Liver (tissue), 9 donors: Measurements from ENCODE around the gene TMEM255B. TPM values are rescaled to one million over a fixed set of nuclear protein-coding genes. Genes with fewer than 3 reads are reported as not detected.

Experiments
- DNase-seq: peaks from one replicate; pipeline ENCODE4 v3.0.0-alpha.2; 2017; ENCODE audit warnings: low spot score
- H3K27ac ChIP-seq, 2 donors: one replicate each; pipeline ENCODE4 v1.7.0; 2013; ENCODE audit warnings: inconsistent platforms in 2 of 2, low read length in 2 of 2, control low read depth in 1 of 2, low read depth in 1 of 2, mild to moderate bottlenecking in 1 of 2
- H3K27me3 ChIP-seq, 4 donors: one replicate each; pipeline versions ENCODE4 v1.6.1 to v1.7.0; 2013; ENCODE audit warnings: low read length in 3 of 4, inconsistent platforms in 1 of 4, mild to moderate bottlenecking in 1 of 4, moderate library complexity in 1 of 4; ENCODE audit not compliant: control insufficient read depth in 4 of 4, insufficient read depth in 4 of 4
- H3K36me3 ChIP-seq, 4 donors: one replicate each; pipeline versions ENCODE4 v1.6.1 to v1.7.0; 2013; ENCODE audit warnings: low read length in 3 of 4, mild to moderate bottlenecking in 3 of 4, low read depth in 1 of 4, moderate library complexity in 1 of 4; ENCODE audit not compliant: control insufficient read depth in 4 of 4, insufficient read depth in 3 of 4
- H3K4me1 ChIP-seq, 4 donors: one replicate each; pipeline versions ENCODE4 v1.6.1 to v1.7.0; 2013; ENCODE audit warnings: low read length in 3 of 4, mild to moderate bottlenecking in 3 of 4, moderate library complexity in 1 of 4; ENCODE audit not compliant: control insufficient read depth in 4 of 4, insufficient read depth in 4 of 4
- H3K4me3 ChIP-seq, 3 donors: one replicate each; pipeline versions ENCODE4 v1.6.1 to v1.7.0; 2013; ENCODE audit warnings: low read length in 3 of 3, control low read depth in 1 of 3, low read depth in 1 of 3, mild to moderate bottlenecking in 1 of 3
- H3K9ac ChIP-seq, 2 donors: one replicate each; pipeline ENCODE4 v1.7.0; 2013; ENCODE audit warnings: low read length in 2 of 2, mild to moderate bottlenecking in 2 of 2, moderate library complexity in 2 of 2, control low read depth in 1 of 2, low read depth in 1 of 2
- H3K9me3 ChIP-seq, 4 donors: one replicate each; pipeline versions ENCODE4 v1.6.1 to v1.7.0; 2013; ENCODE audit warnings: low read length in 3 of 4; ENCODE audit not compliant: control insufficient read depth in 4 of 4
- ATF3 ChIP-seq: IDR thresholded peaks from 2 replicates; pipeline ENCODE4 v1.6.1; 2016; ENCODE audit warnings: antibody characterized with exemption
- CTCF ChIP-seq: fragments of 150-350 bp; IDR thresholded peaks from 2 replicates; pipeline ENCODE4 v1.5.1; 2017; ENCODE audit warnings: improper control_type of control experiment, low read depth, low read length; ENCODE audit not compliant: missing input control
- EGR1 ChIP-seq, 2 donors: IDR thresholded peaks; 2 replicates each; pipeline ENCODE4 v1.6.1; 2016 to 2018; ENCODE audit warnings: antibody characterized with exemption in 2 of 2, low read depth in 2 of 2
- FOXA1 ChIP-seq: IDR thresholded peaks from 2 replicates; pipeline ENCODE4 v1.6.1; 2016; ENCODE audit warnings: antibody characterized with exemption
- FOXA2 ChIP-seq: IDR thresholded peaks from 2 replicates; pipeline ENCODE4 v1.6.1; 2016; ENCODE audit warnings: antibody characterized with exemption
- GABPA ChIP-seq, 2 donors: IDR thresholded peaks in 1 of 2; conservative IDR thresholded peaks in 1 of 2; 2 replicates each; pipeline ENCODE4 v1.6.1; 2016; ENCODE audit warnings: antibody characterized with exemption in 2 of 2, mild to moderate bottlenecking in 1 of 2, moderate library complexity in 1 of 2
- HNF4A ChIP-seq, 2 donors: conservative IDR thresholded peaks; 2 replicates each; pipeline ENCODE4 v1.6.1; 2016; ENCODE audit warnings: antibody characterized with exemption in 2 of 2, mild to moderate bottlenecking in 2 of 2
- HNF4G ChIP-seq: IDR thresholded peaks from 2 replicates; pipeline ENCODE4 v1.6.1; 2016; ENCODE audit warnings: antibody characterized with exemption
- JUND ChIP-seq, 2 donors: IDR thresholded peaks; 2 replicates each; pipeline ENCODE4 v1.6.1; 2016; ENCODE audit warnings: antibody characterized with exemption in 2 of 2
- NR2F2 ChIP-seq: IDR thresholded peaks from 2 replicates; pipeline ENCODE4 v1.6.1; 2016; ENCODE audit warnings: antibody characterized with exemption
- RAD21 ChIP-seq, 2 donors: IDR thresholded peaks; 2 replicates each; pipeline ENCODE4 v1.6.1; 2016; ENCODE audit warnings: antibody characterized with exemption in 2 of 2, mild to moderate bottlenecking in 2 of 2
- REST ChIP-seq: IDR thresholded peaks from 2 replicates; pipeline ENCODE4 v1.6.1; 2016; ENCODE audit warnings: antibody characterized with exemption, mild to moderate bottlenecking
- RXRA ChIP-seq, 2 donors: IDR thresholded peaks; 2 replicates each; pipeline ENCODE4 v1.6.1; 2017 to 2018; ENCODE audit warnings: antibody characterized with exemption in 2 of 2, mild to moderate bottlenecking in 1 of 2
- SP1 ChIP-seq: IDR thresholded peaks from 2 replicates; pipeline ENCODE4 v1.6.1; 2018; ENCODE audit warnings: antibody characterized with exemption, mild to moderate bottlenecking
- TAF1 ChIP-seq: conservative IDR thresholded peaks from 2 replicates; pipeline ENCODE4 v1.6.1; 2016; ENCODE audit warnings: antibody characterized with exemption, mild to moderate bottlenecking
- YY1 ChIP-seq: IDR thresholded peaks from 2 replicates; pipeline ENCODE4 v1.6.1; 2016; ENCODE audit warnings: antibody characterized with exemption, mild to moderate bottlenecking
- WGBS: extraction: QIAGEN DNeasy Blood & Tissue Kit; methylation state at CpG from one replicate; pipeline ENCODE4 v1.1.7; 2013; 5-methylcytosine and 5-hydroxymethylcytosine counted together
- polyA plus RNA-seq, 2 donors: library from polyadenylated mRNA; stranded (reverse) in 1 of 2; unstranded in 1 of 2; fragments of 200-250 nt in 1 of 2; fragments of >200 nt in 1 of 2; fragmentation: Nextera tagmentation in 1 of 2; extraction: Ambion mirVana in 1 of 2; gene quantifications; one replicate each; pipeline versions ENCODE4 v1.2.1 to v1.2.3, GENCODE V29; 2013 to 2015
- total RNA-seq, 2 donors: library from RNA; depleted of rRNA; stranded (reverse); fragments of >200 nt; gene quantifications; one replicate each; pipeline ENCODE4 v1.2.3, GENCODE V29; 2014
- TF ChIP-seq, protein P1 (sequence below): IDR thresholded peaks from 2 replicates; pipeline ENCODE4 v1.6.1; 2016; ENCODE audit warnings: antibody characterized with exemption
- TF ChIP-seq, protein P2 (sequence below): IDR thresholded peaks from 2 replicates; pipeline ENCODE4 v1.6.1; 2016; ENCODE audit warnings: antibody characterized with exemption
- donor health status: healthy.
- donor health status: healthy.
- donor health status: healthy.
- donor health status: healthy.
- donor health status: healthy.

The TMEM255B gene
- total and polyA plus RNA-seq, 4 donors: 0.37 to 8.6 (median 3.5) TPM

DNA sequence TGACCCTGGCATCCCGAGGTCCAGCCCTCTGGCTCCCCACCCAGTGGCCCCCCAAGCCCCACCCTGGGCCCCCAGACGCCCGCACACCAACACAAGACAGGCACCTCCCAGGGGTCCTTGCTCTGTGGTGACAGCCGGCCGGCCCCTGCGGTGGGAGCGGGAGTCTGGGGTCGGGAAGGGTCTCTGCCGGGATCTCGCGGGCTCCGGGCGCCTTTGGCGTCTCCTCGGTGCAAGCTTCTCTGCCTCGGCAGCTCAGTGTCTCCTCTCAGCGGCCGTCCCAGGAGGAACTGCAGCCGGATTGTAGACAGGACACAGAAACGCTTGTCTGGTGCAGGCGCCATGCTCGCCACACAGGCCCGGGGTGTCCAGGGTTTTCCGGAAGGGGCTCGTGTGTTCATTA is 43.7 kb downstream of the TMEM255B start:
- no peak for TF ChIP-seq HNF4G
- no peak for TF ChIP-seq GABPA (IDR thresholded peaks at IDR 0.05 in 1 of 2, conservative IDR thresholded peaks at IDR 0.05 in 1 of 2)
- TF ChIP-seq FOXA1: no peak
- no peak for TF ChIP-seq ATF3
- no peak for TF ChIP-seq SP1
- TF ChIP-seq RXRA (IDR thresholded peaks at IDR 0.05): no peak
- no peak for TF ChIP-seq NR2F2
- no peak for TF ChIP-seq CTCF
- TF ChIP-seq REST: no peak
- no peak for TF ChIP-seq YY1
- TF ChIP-seq, protein P1, sequence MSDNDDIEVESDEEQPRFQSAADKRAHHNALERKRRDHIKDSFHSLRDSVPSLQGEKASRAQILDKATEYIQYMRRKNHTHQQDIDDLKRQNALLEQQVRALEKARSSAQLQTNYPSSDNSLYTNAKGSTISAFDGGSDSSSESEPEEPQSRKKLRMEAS: no peak
- no peak for TF ChIP-seq JUND (IDR thresholded peaks at IDR 0.05)
- no peak for TF ChIP-seq EGR1 (IDR thresholded peaks at IDR 0.05; ENCODE audit: low read depth in 2 of 2)
- TF ChIP-seq FOXA2: no peak
- TF ChIP-seq HNF4A (conservative IDR thresholded peaks at IDR 0.05): no peak
- no peak for TF ChIP-seq TAF1
- TF ChIP-seq, protein P2, sequence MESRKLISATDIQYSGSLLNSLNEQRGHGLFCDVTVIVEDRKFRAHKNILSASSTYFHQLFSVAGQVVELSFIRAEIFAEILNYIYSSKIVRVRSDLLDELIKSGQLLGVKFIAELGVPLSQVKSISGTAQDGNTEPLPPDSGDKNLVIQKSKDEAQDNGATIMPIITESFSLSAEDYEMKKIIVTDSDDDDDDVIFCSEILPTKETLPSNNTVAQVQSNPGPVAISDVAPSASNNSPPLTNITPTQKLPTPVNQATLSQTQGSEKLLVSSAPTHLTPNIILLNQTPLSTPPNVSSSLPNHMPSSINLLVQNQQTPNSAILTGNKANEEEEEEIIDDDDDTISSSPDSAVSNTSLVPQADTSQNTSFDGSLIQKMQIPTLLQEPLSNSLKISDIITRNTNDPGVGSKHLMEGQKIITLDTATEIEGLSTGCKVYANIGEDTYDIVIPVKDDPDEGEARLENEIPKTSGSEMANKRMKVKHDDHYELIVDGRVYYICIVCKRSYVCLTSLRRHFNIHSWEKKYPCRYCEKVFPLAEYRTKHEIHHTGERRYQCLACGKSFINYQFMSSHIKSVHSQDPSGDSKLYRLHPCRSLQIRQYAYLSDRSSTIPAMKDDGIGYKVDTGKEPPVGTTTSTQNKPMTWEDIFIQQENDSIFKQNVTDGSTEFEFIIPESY: no peak
- TF ChIP-seq RAD21 (IDR thresholded peaks at IDR 0.05): no peak
- Histone ChIP-seq H3K9me3 (no peaks in the 10 kb centered on the region), H3K27ac (no peak overlapping the region), H3K9ac (no peak overlapping the region), H3K27me3 (no peaks in the 10 kb centered on the region), H3K36me3 (no peaks in the 10 kb centered on the region), H3K4me3 (no peak overlapping the region), H3K4me1 (no peaks in the 10 kb centered on the region)
- no peak for DNase-seq
- WGBS: 78% methylated on average over 25 of the region's 25 CpGs
